Cardiac septum (tissue), 1 donor: ENCODE measurements around the gene KIF25. TPM values are rescaled to one million over a fixed set of nuclear protein-coding genes. Genes with fewer than 3 reads are reported as not detected.
"Not testable (repeated sequence)": the region's sequence is repeated elsewhere in the genome, so short reads cannot be mapped to it uniquely, and the experiment has no call there.

ENCODE experiments used
- DNase-seq: peaks from one replicate; pipeline ENCODE4 v3.0.0-alpha.2; 2020; ENCODE audit warnings: low spot score
- intact Hi-C: fragments of 100-400 bp; cut with DNase I; formaldehyde crosslinking; loops from one replicate; pipeline ENCODE4 v1.14.0; 2022
- total RNA-seq: library from RNA; stranded (reverse); fragmentation: NEBNext Ultra II Directional; extraction: Animal tissue kit (Norgen Biotek cat#: 25700); gene quantifications from one replicate; pipeline ENCODE4 v1.2.1, GENCODE V29; 2021
- donor health status: DM: no; HTN: no; CAD: no.

Gene KIF25
- total RNA-seq, 1 donor from 2014 or later: 0.24 TPM

GRCh38 chr6:167990016-167990945 is 7.2 kb upstream of the KIF25 start:
- no peak for DNase-seq
- intact Hi-C loops: loop anchor here (5.0 to 10.0 kb wide), 2 partner anchors 42 to 125 kb away; no protein-coding TSS in a partner anchor

GRCh38 chr6:167993169-167993568 is 4.3 kb upstream of the KIF25 start:
- peak; percentile 84 for DNase-seq
- intact Hi-C loops: loop anchor here (5.0 to 10.0 kb wide), 2 partner anchors 39 to 122 kb away; no protein-coding TSS in a partner anchor

GRCh38 chr6:167993831-167994230 is 3.6 kb upstream of the KIF25 start:
- intact Hi-C loops: loop anchor here (5.0 to 10.0 kb wide), 2 partner anchors 38 to 121 kb away; no protein-coding TSS in a partner anchor
- no peak for DNase-seq

GRCh38 chr6:167995302-167995701 is 2.2 kb upstream of the KIF25 start:
- DNase-seq: no peak

GRCh38 chr6:167995731-167996151 is 1.7 kb upstream of the KIF25 start:
- intact Hi-C loops: loop anchor here (10.0 kb wide), 1 partner anchor 119 kb away; no protein-coding TSS in a partner anchor
- DNase-seq: no peak

More at GRCh38 chr6:167995302-167995701, 2.2 kb upstream of the KIF25 start:
- intact Hi-C loops: loop anchor here (10.0 kb wide), 1 partner anchor 119 kb away; no protein-coding TSS in a partner anchor

GRCh38 chr6:167996424-167997199 is 859 bp upstream of the KIF25 start:
- DNase-seq: no peak

GRCh38 chr6:167998215-167998614 is 744 bp downstream of the KIF25 start:
- no peak for DNase-seq

More at GRCh38 chr6:167996424-167997199, 859 bp upstream of the KIF25 start:
- intact Hi-C loops: loop anchor here (10.0 kb wide), 1 partner anchor 118 kb away; no protein-coding TSS in a partner anchor

GRCh38 chr6:168000198-168001028 is 2.9 kb downstream of the KIF25 start:
- intact Hi-C loops: no loop called here
- DNase-seq: no peak

More at GRCh38 chr6:167998215-167998614, 744 bp downstream of the KIF25 start:
- intact Hi-C loops: loop anchor here (10.0 kb wide), 1 partner anchor 117 kb away; no protein-coding TSS in a partner anchor

GRCh38 chr6:168001029-168001332 is 3.5 kb downstream of the KIF25 start:
- intact Hi-C loops: no loop called here
- DNase-seq: no peak

- intact Hi-C loops, DNase-seq: not testable (repeated sequence)
Observed at GRCh38 chr6:168001514-168001913, 4.0 kb downstream of the KIF25 start.

- intact Hi-C loops: no loop called here
Observed at GRCh38 chr6:168002804-168003203, 5.3 kb downstream of the KIF25 start.

GRCh38 chr6:168004023-168004422 is 6.6 kb downstream of the KIF25 start:
- DNase-seq: peak; percentile 73

More at GRCh38 chr6:168002804-168003203, 5.3 kb downstream of the KIF25 start:
- no peak for DNase-seq

GRCh38 chr6:168004945-168005344 is 7.5 kb downstream of the KIF25 start:
- intact Hi-C loops: no loop called here

More at GRCh38 chr6:168004023-168004422, 6.6 kb downstream of the KIF25 start:
- intact Hi-C loops: no loop called here

GRCh38 chr6:168005796-168006195 is 8.3 kb downstream of the KIF25 start:
- DNase-seq: no peak
- intact Hi-C loops: no loop called here

More at GRCh38 chr6:168004945-168005344, 7.5 kb downstream of the KIF25 start:
- DNase-seq: no peak

- intact Hi-C loops: no loop called here
- peak; percentile 38 for DNase-seq
Observed at GRCh38 chr6:168007592-168008338, 10.3 kb downstream of the KIF25 start.

GRCh38 chr6:168009331-168009730 is 11.9 kb downstream of the KIF25 start:
- intact Hi-C loops: no loop called here

GRCh38 chr6:168011291-168011690 is 13.8 kb downstream of the KIF25 start:
- intact Hi-C loops: no loop called here
- DNase-seq: no peak

More at GRCh38 chr6:168009331-168009730, 11.9 kb downstream of the KIF25 start:
- no peak for DNase-seq
